ENCODE measurements around the gene MLX.
"Not testable (repeated sequence)": the region's sequence is repeated elsewhere in the genome, so short reads cannot be mapped to it uniquely, and the experiment has no call there.

Gene MLX

GRCh38 chr17:42541041-42541833 lies 25.7 kb upstream of the MLX start:
- peak overlapping the region; percentile 39 to 62 for H3K27ac Mint-ChIP-seq
- H3K9me3 Mint-ChIP-seq, result no peaks in the 10 kb centered on the region
- no peak for DNase-seq
- peak; percentile 21 for ATAC-seq (replicated peaks)
- H3K27me3 Mint-ChIP-seq, result no peaks in the 10 kb centered on the region
- H3K4me3 Mint-ChIP-seq, result peak overlapping the region in 1 of 2 donors; percentile 30
- H3K4me1 Mint-ChIP-seq (ENCODE audit: low read depth in 2 of 2), result peaks cover 20% of the 10 kb centered on the region in 2 donors
- H3K36me3 Mint-ChIP-seq (ENCODE audit: insufficient read depth), result peaks cover 6% of the 10 kb centered on the region

GRCh38 chr17:42543190-42544079 lies 23.5 kb upstream of the MLX start:
- Mint-ChIP-seq H3K4me3 (no peak overlapping the region), H3K4me1 (ENCODE audit: low read depth in 2 of 2) (peaks cover 14 to 16% of the 10 kb centered on the region in 2 donors), H3K27me3 (no peaks in the 10 kb centered on the region)

DNA sequence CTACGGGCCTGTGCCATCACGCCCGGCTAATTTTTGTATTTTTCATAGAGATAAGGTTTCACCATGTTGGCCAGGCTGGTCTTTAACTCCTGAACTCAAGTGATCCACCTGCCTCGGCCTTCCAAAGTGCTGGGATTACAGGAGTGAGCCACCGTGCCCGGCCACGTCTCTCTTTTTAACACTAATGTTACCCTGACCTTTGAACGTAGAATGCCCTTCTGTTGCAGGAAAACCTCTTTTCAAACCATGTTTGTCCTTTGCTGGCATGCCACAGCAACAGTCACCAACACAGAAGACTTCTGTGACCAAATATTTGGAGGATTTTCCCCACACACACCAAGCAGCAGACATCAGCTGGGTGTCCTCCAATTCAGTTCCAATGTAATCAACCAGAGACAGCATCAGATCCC lies 22.0 kb upstream of the MLX start:
- no peak overlapping the region for H3K4me3 Mint-ChIP-seq
- peaks cover 16 to 20% of the 10 kb centered on the region in 2 donors for H3K4me1 Mint-ChIP-seq (ENCODE audit: low read depth in 2 of 2)
- peaks cover 5% of the 10 kb centered on the region for H3K36me3 Mint-ChIP-seq (ENCODE audit: insufficient read depth)
- no peak for ATAC-seq (replicated peaks)
- DNase-seq, result no peak
- H3K27me3 Mint-ChIP-seq, result no peaks in the 10 kb centered on the region
- H3K9me3 Mint-ChIP-seq, result no peaks in the 10 kb centered on the region
- H3K27ac Mint-ChIP-seq, result no peak overlapping the region

More at GRCh38 chr17:42543190-42544079, 23.5 kb upstream of the MLX start:
- Mint-ChIP-seq H3K27ac (no peak overlapping the region), H3K9me3 (no peaks in the 10 kb centered on the region), H3K36me3 (ENCODE audit: insufficient read depth) (peaks cover 5% of the 10 kb centered on the region)
- ATAC-seq (replicated peaks) (no peak), DNase-seq (no peak)

DNA sequence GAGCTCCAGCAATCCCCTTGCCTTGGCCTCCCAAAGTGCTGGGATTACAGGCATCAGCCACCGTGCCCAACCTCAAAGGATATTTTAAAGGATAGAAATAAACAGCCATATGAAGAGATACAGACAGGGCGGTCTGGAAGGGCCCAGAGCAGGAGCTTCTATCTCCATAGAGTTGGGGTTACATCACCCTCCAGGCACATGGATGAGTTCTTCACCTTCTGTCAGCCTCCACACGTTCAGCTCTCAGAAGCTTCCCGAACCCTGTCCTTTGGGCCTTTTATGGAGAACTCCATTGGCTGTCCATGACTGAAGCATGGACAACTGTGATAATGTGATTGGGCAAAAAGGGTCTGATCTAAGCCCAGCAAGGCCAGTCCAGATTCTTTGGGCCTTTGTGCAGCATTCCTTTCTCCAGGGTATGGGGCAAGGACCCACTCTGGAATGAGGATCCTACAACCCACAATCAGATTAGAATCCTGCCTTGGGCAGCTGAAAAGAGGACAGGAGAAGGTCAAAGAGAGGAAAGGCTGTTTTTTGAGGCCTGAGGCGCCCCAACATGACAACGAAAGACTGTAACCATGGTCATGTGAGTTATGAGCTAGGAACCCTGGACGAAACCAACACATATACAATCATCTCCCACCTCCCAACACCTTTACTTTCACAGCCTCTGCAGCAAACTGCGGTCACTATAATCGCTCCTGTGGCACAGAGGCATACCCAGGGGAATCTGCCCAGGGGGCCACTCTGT lies 21.0 kb upstream of the MLX start:
- not testable (repeated sequence) for H3K36me3 Mint-ChIP-seq (ENCODE audit: insufficient read depth); H3K4me3 Mint-ChIP-seq; ATAC-seq (replicated peaks); H3K27me3 Mint-ChIP-seq; H3K9me3 Mint-ChIP-seq; DNase-seq; H3K27ac Mint-ChIP-seq
- peaks cover 13 to 19% of the 10 kb centered on the region in 2 donors for H3K4me1 Mint-ChIP-seq (ENCODE audit: low read depth in 2 of 2)

GRCh38 chr17:42547001-42547461 lies 19.9 kb upstream of the MLX start:
- peaks cover 5% of the 10 kb centered on the region for H3K36me3 Mint-ChIP-seq (ENCODE audit: insufficient read depth)
- no peaks in the 10 kb centered on the region for H3K27me3 Mint-ChIP-seq
- H3K4me1 Mint-ChIP-seq (ENCODE audit: low read depth in 2 of 2), result peaks cover 11 to 16% of the 10 kb centered on the region in 2 donors
- H3K27ac Mint-ChIP-seq, result no peak overlapping the region
- peak overlapping the region in 1 of 2 donors; percentile 33 for H3K4me3 Mint-ChIP-seq
- DNase-seq, result no peak
- ATAC-seq (replicated peaks), result no peak
- no peaks in the 10 kb centered on the region for H3K9me3 Mint-ChIP-seq

- no peaks in the 10 kb centered on the region for H3K27me3 Mint-ChIP-seq
- no peak overlapping the region for H3K27ac Mint-ChIP-seq
- peak overlapping the region in 1 of 2 donors; percentile 33 for H3K4me3 Mint-ChIP-seq
- DNase-seq, result no peak
- no peak for ATAC-seq (replicated peaks)
- no peaks in the 10 kb centered on the region for H3K9me3 Mint-ChIP-seq
- H3K36me3 Mint-ChIP-seq (ENCODE audit: insufficient read depth), result peaks cover 3% of the 10 kb centered on the region
- peaks cover 16 to 18% of the 10 kb centered on the region in 2 donors for H3K4me1 Mint-ChIP-seq (ENCODE audit: low read depth in 2 of 2)
Measured at GRCh38 chr17:42547698-42548069, 19.2 kb upstream of the MLX start.

DNA sequence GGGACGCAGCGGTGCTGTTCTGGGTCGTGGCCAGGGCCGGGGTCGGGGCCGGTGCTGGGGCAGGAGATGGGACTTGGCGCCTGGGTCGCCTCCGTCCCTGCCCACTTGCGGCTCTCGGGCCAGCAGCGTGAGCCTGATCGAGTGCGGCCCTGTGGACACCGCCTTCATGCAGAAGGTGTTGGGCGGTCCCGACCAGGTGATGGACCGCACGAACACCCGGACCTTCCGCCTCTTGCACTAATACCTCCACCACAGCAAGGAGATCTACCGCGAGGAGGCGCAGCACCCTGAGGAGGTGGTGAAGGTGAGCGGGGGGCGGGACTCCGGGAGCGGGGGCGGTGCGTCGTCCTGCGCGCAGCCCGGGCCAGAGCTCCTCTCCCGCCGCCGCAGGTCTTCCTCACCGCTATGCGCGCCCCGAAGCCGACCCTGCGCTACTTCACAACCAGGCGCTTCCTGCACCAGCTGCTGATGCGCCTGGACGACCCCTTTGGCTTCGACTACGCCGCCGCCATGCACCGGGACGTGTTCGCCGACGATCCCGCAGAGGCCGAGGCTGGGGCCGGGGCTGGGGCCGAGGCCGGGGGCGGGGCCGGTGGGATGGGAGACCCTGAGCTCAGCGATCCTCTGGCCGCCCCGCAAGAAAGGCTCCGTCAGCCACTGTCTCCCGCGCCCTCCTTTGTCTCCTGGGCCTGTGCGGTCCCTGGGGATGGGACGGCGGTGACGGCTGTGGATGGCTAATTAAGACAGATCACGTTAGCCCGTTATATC lies 18.6 kb upstream of the MLX start:
- peaks cover 3% of the 10 kb centered on the region for H3K36me3 Mint-ChIP-seq (ENCODE audit: insufficient read depth)

DNA sequence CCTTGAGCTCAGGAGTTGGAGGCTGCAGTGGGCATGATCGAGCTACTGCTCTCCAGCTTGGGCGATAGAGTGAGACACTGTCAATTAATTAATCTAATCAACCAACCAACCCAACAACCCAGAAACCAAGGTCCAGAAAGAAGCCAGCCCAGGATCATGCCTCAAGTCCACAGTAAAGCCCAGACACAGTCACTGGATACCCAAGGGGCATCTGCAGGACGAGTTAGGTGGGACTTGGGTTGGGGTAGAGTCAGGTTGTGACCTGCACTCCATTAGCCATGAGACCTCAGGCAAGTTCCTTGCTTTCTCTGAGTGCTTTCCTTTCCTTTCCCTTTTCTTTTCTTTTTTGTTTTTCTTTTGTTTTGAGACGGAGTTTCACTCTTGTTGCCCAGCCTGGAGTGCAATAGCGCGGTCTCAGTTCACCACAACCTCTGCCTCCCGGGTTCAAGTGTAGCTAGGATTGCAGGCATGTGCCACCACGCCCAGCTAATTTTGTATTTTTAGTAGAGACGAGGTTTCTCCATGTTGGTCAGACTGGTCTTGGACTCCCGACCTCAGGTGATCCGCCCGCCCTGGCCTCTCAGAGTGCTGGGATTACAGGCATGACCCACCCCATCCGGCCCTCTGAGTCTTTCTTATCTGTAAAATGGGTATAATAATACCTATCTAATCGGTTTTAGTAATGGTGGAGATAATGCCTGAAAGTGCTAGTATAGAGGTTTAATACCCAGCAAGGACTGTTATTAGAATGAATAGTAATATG lies 17.7 kb upstream of the MLX start:
- Mint-ChIP-seq H3K9me3 (no peaks in the 10 kb centered on the region), H3K36me3 (ENCODE audit: insufficient read depth) (peaks cover 3% of the 10 kb centered on the region), H3K4me3 (peak overlapping the region; percentile 31 to 38), H3K4me1 (ENCODE audit: low read depth in 2 of 2) (peaks cover 22 to 26% of the 10 kb centered on the region in 2 donors), H3K27ac (peak overlapping the region in 1 of 2 donors; percentile 38), H3K27me3 (no peaks in the 10 kb centered on the region)
- ATAC-seq (replicated peaks) (no peak), DNase-seq (no peak)

More for the DNA sequence above, 18.6 kb upstream of the MLX start:
- H3K4me1 Mint-ChIP-seq (ENCODE audit: low read depth in 2 of 2), result peaks cover 16 to 21% of the 10 kb centered on the region in 2 donors
- peak; percentile 93 for ATAC-seq (replicated peaks)
- peak overlapping the region; percentile 29 to 33 for H3K4me3 Mint-ChIP-seq
- H3K27ac Mint-ChIP-seq, result no peak overlapping the region
- peak; percentile 58 to 74 (median 71) for DNase-seq
- no peaks in the 10 kb centered on the region for H3K27me3 Mint-ChIP-seq
- H3K9me3 Mint-ChIP-seq, result no peaks in the 10 kb centered on the region

- Mint-ChIP-seq H3K4me3 (peak within 1 kb of the TSS; percentile 89 to 91), H3K4me1 (ENCODE audit: low read depth in 2 of 2) (peaks cover 26 to 31% of the 10 kb centered on the region in 2 donors), H3K27ac (peak within 1 kb of the TSS; percentile 92 to 93)
- H3K36me3 Mint-ChIP-seq (ENCODE audit: insufficient read depth); ATAC-seq (replicated peaks); DNase-seq; H3K27me3 Mint-ChIP-seq; H3K9me3 Mint-ChIP-seq: not testable (repeated sequence)
Measured at GRCh38 chr17:42552736-42553135, 14.2 kb upstream of the MLX start, which contains the start of gene HSD17B1. TSS of gene HSD17B1 (plus strand) at chr17:42552923. CDS start at chr17:42552934, 11 bp downstream.

GRCh38 chr17:42553161-42553818 lies 13.6 kb upstream of the MLX start:
- peak overlapping the region; percentile 89 to 91 for H3K4me3 Mint-ChIP-seq
- DNase-seq (no peak), ATAC-seq (replicated peaks) (no peak)
- no peaks in the 10 kb centered on the region for H3K9me3 Mint-ChIP-seq
- no peaks in the 10 kb centered on the region for H3K36me3 Mint-ChIP-seq (ENCODE audit: insufficient read depth)
- no peaks in the 10 kb centered on the region for H3K27me3 Mint-ChIP-seq
- H3K27ac Mint-ChIP-seq, result peak overlapping the region; percentile 91 to 93
- H3K4me1 Mint-ChIP-seq (ENCODE audit: low read depth in 2 of 2), result peaks cover 25 to 31% of the 10 kb centered on the region in 2 donors

GRCh38 chr17:42553866-42554249 lies 13.0 kb upstream of the MLX start:
- Mint-ChIP-seq H3K9me3 (no peaks in the 10 kb centered on the region), H3K4me3 (peak overlapping the region; percentile 89 to 91), H3K36me3 (ENCODE audit: insufficient read depth) (no peaks in the 10 kb centered on the region), H3K4me1 (ENCODE audit: low read depth in 2 of 2) (peaks cover 24 to 31% of the 10 kb centered on the region in 2 donors), H3K27ac (peak overlapping the region; percentile 92 to 93), H3K27me3 (no peaks in the 10 kb centered on the region)
- no peak for DNase-seq
- peak; percentile 11 for ATAC-seq (replicated peaks)
